GM21825 (cell line): ENCODE results near the gene CFAP126.
"Not testable (repeated sequence)": the region's sequence is repeated elsewhere in the genome, so short reads cannot be mapped to it uniquely, and the experiment has no call there.

ENCODE experiments used
- ATAC-seq: cut with Tn5 transposase; IDR thresholded peaks from one replicate; pipeline ENCODE4 v1.9.1; 2021; ENCODE audit warnings: mild to moderate bottlenecking, moderate library complexity; ENCODE audit not compliant: unreplicated experiment

The CFAP126 gene

DNA sequence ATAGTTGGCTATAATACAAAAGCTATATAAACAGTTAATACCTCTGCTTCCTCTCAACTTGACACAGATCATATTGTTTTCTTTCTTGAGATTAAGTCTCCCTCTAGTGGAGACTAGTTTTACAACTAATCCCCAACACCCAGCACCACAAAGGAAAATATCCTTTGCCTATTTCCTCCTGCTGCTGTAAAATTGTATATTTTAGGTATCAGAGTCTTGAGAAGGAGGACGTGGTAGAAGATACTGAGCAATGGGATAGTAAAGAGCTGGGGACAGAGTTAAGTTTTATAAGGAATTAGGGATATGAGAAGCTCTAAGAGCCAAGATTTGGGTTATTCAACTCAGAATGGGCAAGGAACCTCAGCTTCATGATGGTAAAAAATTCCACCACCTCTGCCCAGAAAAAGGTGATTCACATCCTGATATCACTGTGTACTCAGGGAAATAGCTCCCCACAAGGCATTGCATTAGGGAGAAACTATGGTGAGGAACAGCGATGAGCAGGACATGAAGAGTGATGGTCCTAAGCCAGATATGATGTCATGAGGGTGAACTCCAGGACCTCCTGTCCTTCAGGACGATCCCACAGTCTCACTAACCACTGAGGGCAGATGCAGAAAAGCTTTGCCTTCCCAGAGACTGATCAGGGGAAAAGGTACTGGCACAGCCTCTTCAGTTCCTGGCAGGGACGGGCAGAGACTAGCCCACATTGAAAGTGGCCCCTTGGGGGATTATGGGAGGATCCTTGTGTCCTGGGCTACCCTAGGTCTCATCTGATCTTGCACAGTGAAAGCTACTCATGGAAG, 14.7 kb upstream of the CFAP126 start:
- no peak for ATAC-seq

DNA sequence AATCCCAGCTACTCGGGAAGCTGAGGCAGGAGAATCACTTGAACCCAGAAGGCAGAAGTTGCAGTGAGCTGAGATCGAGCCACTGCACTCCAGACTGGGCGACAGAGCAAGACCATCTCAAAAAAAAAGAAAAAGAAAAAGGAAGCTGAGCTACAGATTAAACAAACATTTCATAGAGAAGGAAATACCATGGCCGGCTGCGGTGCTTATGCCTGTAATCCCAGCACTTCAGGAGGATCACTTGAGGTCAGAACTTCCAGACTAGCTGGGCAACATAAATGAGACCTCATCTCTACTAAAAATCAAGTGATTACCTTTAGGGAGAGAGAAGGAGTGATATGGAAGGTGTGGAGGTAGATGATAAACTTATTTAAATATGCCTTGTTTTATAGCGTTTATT, 14.0 kb upstream of the CFAP126 start:
- ATAC-seq, result no peak

DNA sequence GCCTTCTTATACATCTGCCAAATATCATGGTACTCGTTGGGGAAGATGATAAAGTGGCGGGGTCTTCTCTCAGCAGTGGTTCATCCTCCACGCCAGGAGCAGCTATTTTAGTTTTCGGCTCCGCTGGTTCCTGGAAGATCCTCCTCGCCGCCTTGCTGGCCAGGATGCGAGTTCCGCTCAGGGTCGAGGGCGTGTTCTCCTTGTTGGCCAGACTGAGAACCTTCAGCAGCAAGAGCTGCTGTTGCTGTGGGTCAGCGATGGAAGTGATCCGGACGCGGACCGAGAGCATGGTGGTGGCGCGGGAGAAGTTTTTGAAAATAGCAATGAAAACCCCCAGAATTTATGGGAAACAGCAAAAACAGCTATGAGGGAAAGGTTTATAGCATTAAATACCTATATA, 11.4 kb upstream of the CFAP126 start:
- ATAC-seq, result no peak

DNA sequence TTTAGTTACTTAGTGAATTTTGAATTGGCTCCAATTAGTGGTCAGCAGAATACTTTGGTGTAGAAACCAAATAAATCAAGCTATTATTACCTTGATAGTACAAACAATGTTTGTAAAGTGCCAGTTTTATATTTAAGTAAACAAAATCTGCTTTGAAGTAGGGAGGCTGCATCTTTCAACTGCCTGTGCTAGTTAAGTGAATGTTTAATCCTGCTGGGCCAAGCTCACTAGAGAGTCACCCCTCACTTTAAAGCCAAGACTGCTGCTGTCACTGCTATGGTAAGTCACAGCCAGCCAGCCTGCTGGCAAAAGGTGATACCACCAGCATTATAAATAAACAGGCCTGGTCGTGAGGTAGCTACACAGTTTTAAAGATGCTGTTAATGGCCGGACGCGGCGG, 10.3 kb upstream of the CFAP126 start:
- no peak for ATAC-seq

DNA sequence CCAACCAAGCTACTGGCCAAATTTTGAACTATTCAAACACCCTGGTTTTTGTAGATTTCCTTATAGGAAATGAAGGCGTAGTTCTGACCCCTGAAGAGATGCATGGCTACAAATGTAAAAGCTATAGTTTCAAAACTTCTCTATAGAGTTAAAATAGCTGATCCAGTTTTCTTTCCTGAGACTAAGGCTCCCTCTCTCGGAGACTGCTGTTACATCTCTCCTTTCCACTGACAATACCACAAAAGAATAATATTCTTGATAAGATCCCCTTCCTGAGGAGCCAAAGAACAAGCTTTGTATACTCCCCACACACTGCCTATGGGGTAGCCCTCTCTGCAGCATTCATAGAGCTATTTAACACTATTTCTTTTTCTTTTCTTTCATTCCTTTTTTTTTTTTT, 6.7 kb upstream of the CFAP126 start:
- no peak for ATAC-seq

DNA sequence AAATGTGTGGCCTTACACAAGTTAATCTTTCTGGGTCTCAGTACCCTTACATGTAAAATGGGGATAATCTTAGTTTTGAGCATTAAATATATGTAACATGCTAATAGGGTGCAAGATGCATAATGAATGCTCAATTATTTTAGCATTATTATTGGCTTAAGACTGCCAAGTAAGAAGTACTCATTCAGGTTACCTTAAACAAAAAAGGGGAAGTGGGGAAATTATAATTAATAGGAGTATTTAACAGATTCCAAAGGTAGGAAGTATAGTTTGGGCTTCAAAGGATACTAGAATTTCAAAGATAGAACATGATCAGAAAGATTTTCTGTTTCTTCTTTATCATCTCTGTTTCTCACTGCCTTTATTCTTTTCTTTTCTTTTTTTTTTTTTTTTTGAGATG, 5.8 kb upstream of the CFAP126 start:
- no peak for ATAC-seq

DNA sequence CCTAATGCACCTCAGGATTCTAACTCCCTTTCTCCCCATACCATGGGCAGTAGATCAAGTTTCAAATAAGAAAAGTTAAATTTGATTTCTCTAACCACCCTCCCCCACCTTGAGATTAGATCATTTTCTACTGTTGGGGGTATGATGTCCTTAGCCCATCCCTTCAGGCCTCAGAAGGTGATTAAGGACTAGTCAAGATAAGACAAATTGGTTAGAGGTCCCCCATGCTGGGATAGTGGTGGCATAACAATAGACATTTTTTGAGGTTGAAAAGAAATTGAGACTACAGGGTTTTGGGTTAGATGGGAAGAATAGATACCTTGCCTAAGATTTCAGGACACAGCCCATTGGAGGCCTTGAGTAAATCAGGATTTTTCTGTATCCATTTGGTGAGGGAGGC, 2.5 kb downstream of the CFAP126 start:
- no peak for ATAC-seq

DNA sequence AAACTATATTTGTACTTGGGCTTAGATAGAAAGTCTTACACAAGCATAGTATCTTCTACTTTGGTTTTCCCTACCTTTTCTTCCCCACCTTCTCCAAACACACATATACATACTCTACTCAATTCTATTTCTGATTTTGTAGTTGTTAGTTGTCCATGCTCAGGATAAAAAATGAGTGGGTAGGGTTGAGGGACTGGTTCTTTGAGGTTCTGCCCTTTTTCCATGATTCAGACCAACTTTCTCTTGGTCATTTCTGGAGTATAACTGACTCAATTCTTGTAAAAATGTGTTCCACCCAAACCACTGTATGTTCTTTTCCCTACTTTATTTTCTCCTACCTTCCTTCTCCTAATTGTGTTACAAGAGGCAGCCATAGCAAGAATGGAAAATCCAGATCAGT, 3.3 kb downstream of the CFAP126 start:
- ATAC-seq, result no peak

DNA sequence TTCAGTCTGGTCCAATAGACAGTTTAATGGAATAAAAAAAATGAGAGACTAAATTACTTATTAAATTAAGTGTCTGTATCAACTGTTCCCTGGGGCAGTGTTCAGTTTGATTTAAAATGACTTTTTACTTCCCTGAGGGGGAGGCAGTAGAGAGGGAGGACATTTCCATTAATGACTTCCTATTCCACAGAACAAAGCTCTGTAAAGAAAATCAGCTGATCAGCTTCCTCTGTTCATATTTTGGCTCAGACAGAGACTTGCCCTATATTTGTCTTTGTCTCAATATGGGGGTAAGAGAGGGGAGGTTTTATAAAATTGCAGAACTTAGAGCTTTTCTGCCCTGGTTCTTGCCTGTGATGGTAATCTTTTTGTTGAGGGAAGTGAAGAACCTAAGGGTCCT, 8.4 kb downstream of the CFAP126 start:
- ATAC-seq, result no peak

DNA sequence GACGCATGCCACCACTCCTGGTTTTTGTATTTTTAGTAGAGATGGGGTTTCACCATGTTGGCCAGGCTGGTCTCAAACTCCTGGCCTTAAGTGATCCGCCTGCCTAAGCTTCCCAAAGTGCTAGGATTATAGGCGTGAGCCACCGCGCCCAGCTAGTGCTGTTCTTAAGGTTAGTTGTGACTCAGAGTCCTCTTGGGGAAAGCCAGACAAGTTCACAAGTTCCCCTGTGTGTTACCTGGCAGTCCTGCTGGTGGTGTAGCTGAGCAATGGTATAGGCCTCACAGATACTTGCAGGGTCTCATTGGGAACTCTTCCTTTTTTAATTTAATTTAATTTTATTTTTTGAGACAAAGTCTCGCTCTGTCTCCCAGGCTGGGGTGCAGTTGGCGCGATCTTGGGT, 10.6 kb downstream of the CFAP126 start:
- ATAC-seq, result no peak

DNA sequence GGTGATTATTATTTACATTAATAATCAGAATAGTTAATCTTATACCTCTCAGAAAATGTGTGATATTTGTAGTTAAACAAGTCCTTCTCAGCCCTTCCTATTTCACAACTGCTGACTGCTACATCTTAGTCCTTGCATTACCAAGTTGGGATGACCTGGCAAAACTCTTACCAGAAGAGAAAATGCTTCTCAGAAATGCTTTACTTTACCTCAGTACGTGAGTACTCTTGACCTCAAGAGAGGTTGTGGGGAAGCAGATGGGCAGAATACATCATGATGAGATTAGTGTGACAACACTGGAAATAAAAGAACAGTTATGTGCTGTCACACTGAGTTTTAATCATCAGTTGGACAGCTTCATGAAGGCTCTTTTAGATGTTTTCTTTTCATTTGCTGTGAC, 16.2 kb downstream of the CFAP126 start:
- no peak for ATAC-seq

DNA sequence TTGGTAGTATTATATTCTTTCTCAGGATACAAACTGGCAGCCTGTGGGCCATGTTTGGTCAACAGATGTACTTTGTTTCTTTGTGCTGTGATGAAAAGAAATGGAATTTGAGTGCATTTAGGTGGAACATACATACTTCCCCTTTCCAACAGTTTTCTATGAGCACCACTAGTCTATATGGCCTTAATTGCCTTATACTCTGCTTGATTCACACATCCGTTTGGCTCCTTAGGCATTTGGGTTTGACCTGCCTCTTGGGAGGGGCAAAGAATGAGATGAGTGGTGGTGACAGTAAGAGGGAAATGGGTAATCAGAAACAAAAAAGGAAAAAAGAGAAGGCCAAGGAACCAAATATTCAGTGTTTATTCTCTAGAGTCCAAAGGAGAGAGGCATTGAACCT, 17.0 kb downstream of the CFAP126 start:
- ATAC-seq, result no peak

DNA sequence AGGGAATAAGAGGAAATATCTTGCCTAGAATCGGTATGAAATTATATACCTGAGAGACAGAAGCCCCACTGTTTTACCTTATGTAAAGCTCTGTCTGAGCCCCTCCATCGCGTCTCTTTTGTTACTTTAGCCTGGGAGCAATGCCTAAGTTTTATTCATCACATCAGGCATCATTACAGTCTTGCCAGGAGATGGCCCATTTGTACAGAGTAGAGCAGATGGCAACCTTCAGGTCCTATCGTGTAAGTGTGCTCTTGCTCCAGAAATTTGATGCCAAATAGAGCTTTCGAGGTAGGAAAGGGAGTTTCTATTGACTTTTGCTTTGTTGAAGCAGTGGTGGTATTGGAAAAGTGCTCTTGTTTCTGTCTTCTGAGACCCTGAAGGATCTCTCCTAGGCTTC, 24.9 kb downstream of the CFAP126 start:
- no peak for ATAC-seq

DNA sequence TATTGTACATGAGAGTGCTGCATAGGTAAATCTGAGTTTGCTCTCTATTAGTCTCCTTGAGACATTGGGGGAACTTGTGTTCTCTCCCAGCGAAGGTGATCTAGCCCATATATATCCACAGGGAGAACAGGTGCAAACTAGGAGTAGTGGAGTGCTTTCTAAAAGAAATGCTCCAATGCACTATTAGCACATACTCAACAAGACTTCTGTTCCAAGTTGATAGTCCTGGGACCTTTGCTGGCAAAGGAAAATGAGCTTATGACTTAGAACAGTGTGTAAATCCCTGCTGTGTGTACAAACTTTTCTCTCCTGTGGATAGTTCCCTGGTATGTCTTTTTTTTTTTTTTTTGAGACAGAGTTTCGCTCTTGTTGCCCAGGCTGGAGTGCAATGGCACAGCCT, 25.5 kb downstream of the CFAP126 start:
- no peak for ATAC-seq

DNA sequence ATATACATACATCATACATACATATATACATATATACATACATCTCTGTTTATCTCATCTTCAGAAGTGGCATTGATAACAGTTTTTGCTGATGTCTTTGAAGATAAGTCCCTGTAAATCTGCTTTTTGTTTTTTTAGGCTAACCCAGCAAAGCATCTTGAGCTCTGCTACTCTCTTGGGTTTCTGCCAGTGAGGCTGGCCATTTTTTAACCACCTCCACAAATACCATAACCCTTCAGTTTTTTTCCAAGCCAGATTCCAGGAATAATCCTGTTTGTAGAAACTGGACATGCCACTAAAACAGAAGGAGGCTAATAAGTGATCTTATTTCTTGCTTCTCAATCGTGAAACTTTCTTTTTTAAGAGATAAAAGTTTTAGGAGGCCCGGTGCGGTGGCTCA, 31.9 kb downstream of the CFAP126 start:
- ATAC-seq, result no peak

DNA sequence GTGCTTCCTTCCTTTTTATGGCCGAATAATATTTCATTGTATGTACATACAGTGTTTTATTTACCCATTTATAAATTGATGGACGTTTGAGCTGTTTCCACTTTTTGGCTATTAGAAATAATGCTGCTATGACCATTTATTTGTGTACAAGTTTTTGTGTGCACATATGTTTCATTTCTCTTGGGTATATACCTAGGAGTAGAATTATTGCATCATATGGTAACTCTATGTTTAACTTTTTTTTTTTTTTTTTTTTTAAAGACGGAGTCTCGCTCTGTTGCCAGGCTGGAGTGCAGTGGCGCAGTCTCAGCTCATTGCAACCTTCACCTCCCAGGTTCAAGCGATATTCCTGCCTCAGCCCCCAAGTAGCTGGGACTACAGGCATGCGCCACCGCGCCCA, 34.5 kb downstream of the CFAP126 start:
- ATAC-seq, result no peak

DNA sequence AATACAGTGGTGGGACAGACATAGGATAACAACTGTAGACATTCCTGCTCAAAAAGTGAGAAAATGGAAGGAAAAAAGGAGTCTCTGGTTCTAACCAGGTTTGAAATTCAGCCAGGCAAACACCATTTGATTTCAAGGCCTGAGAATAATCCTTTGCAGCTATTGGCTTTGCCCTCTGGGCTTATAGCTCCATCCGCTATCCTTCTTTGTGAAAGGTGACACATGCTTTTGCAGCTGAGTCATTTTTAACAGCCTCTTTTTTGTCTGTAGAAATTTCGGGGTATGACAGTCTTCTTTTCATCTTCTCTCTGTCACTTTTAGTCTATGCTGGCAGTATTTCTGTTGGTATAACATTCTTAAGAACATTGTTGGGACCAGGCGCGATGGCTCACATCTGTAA, 37.3 kb downstream of the CFAP126 start:
- ATAC-seq, result no peak

DNA sequence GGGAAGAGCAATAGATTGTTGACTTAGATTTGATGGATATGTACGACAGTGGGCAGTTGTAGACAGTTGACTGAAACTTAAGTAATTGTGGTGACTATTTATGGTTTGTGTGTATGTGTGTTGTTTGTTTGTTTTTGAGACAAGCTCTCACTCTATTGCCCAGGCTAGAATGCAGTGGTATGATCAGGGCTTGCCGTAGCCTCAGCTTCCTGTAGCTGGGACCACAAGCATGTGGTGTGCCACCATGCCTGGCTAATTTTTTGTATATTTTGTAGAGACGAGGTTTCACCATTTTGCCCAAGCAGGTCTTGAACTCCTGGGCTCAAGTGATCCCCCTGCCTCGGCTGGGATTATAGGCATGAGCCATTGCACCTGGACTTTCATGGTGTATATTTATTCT, 43.7 kb downstream of the CFAP126 start:
- ATAC-seq, result no peak

DNA sequence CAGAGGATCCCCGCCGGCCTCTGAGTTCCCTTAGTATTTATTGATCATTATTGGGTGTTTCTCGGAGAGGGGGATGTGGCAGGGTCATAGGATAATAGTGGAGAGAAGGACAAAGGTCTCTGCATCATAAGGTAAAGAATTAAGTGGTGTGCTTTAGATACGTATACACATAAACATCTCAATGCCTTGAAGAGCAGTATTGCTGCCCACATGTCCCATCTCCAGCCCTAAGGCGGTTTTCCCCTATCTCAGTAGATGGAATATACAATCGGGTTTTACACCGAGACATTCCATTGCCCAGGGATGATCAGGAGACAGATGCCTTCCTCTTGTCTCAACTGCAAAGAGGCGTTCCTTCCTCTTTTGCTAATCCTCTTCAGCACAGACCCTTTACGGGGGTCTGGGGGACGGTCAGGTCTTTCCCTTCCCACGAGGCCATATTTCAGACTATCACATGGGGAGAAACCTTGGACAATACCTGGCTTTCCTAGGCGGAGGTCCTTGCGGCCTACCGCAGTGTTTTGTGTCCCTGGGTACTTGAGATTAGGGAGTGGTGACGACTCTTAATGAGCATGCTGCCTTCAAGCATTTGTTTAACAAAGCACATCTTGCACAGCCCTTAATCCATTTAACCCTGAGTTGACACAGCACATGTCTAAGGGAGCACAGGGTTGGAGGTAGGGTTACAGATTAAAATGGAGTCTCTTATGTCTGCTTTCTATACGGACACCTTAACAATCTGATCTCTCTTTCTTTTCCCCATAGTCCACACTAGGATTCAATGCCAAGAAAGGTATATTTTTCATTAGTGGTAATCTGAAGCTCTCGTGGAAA, 51.6 kb downstream of the CFAP126 start:
- not testable (repeated sequence) for ATAC-seq
